Mucosa of descending colon (tissue), 3 donors: ENCODE results near the gene POLR2L. TPM values are rescaled to one million over a fixed set of nuclear protein-coding genes. Genes with fewer than 3 reads are reported as not detected.

Experiments used
- ATAC-seq: fragments of 200-7000 bp; cut with Tn5 transposase; one replicate; pipeline ENCODE4 v1.9.1; 2020; ENCODE audit warnings: mild to moderate bottlenecking, moderate library complexity
- DNase-seq, 3 donors: peaks; one replicate each; pipeline ENCODE4 v3.0.0-alpha.2; 2020
- H3K36me3 ChIP-seq: fragments of 200-600 bp; one replicate; pipeline ENCODE4 v1.8.0; 2021; ENCODE audit warnings: low read depth, mild to moderate bottlenecking
- H3K4me1 ChIP-seq: fragments of 200-600 bp; one replicate; pipeline ENCODE4 v1.8.0; 2021; ENCODE audit warnings: low read depth, mild to moderate bottlenecking
- H3K4me3 ChIP-seq: fragments of 200-600 bp; one replicate; pipeline ENCODE4 v1.8.0; 2021; ENCODE audit warnings: mild to moderate bottlenecking
- H3K9me3 ChIP-seq: fragments of 200-600 bp; one replicate; pipeline ENCODE4 v1.8.0; 2021; ENCODE audit warnings: mild to moderate bottlenecking
- CTCF ChIP-seq: fragments of 200-600 bp; IDR thresholded peaks from one replicate; pipeline ENCODE4 v1.8.0; 2022; ENCODE audit warnings: antibody characterized with exemption, mild to moderate bottlenecking
- intact Hi-C, 2 donors: fragments of 100-400 bp; cut with DNase I in 1 of 2; cut with micrococcal nuclease in 1 of 2; formaldehyde crosslinking; loops; one replicate each; pipeline versions ENCODE4 v1.11.0 to v1.11.1; 2022; cut with DNase I, micrococcal nuclease
- total RNA-seq, 3 donors: library from RNA; stranded (reverse); fragmentation: NEBNext Ultra II Directional in 2 of 3; extraction: Animal tissue kit (Norgen Biotek cat#: 25700) in 2 of 3; gene quantifications; one replicate each; pipeline versions ENCODE4 v1.2.1 to v1.2.4, GENCODE V29; 2021 to 2023
- donor health status: DM: no; HTN: no; CAD: no; lungs with moderate emphysema.
- donor health status: DM: no; HTN: no; CAD: no.
- donor health status: DM: no; HTN: yes; CAD: no.

The POLR2L gene
- total RNA-seq, 3 donors from 2014 or later = 67.1 to 86.8 (median 82.1) TPM

GRCh38 chr11:864898-865297 is 22.6 kb upstream of the POLR2L start:
- no peak for ATAC-seq
- TF ChIP-seq CTCF = no peak
- no peak for DNase-seq
- no peaks in the 10 kb centered on the region for H3K9me3 ChIP-seq
- no peak overlapping the region for H3K4me3 ChIP-seq
- peaks cover under 1% of the 10 kb centered on the region for H3K4me1 ChIP-seq
- H3K36me3 ChIP-seq = no peaks in the 10 kb centered on the region
- intact Hi-C loops = no loop called here

- TF ChIP-seq CTCF = no peak
- DNase-seq (no peak), ATAC-seq (peak; percentile 1)
- intact Hi-C loops = no loop called here
- Histone ChIP-seq H3K36me3 (no peaks in the 10 kb centered on the region), H3K4me1 (peaks cover 7% of the 10 kb centered on the region), H3K9me3 (no peaks in the 10 kb centered on the region), H3K4me3 (no peak overlapping the region)
Observed at GRCh38 chr11:863910-864827, 21.8 kb upstream of the POLR2L start.

GRCh38 chr11:863023-863909 is 20.9 kb upstream of the POLR2L start:
- ATAC-seq (no peak), DNase-seq (no peak)
- Histone ChIP-seq H3K4me3 (no peak overlapping the region), H3K9me3 (no peaks in the 10 kb centered on the region), H3K4me1 (peaks cover 7% of the 10 kb centered on the region), H3K36me3 (no peaks in the 10 kb centered on the region)
- intact Hi-C loops = no loop called here
- no peak for TF ChIP-seq CTCF

GRCh38 chr11:862696-863022 is 20.3 kb upstream of the POLR2L start:
- TF ChIP-seq CTCF = no peak
- ATAC-seq (no peak), DNase-seq (no peak)
- intact Hi-C loops = no loop called here
- Histone ChIP-seq H3K4me3 (no peak overlapping the region), H3K36me3 (no peaks in the 10 kb centered on the region), H3K4me1 (peaks cover 7% of the 10 kb centered on the region), H3K9me3 (no peaks in the 10 kb centered on the region)

GRCh38 chr11:862081-862661 is 19.8 kb upstream of the POLR2L start:
- peaks cover 7% of the 10 kb centered on the region for H3K4me1 ChIP-seq
- no peak overlapping the region for H3K4me3 ChIP-seq
- intact Hi-C loops = no loop called here
- H3K36me3 ChIP-seq = no peaks in the 10 kb centered on the region
- H3K9me3 ChIP-seq = no peaks in the 10 kb centered on the region
- DNase-seq (peak in 2 of 3 donors; percentile 64 to 70), ATAC-seq (peak; percentile 28)
- no peak for TF ChIP-seq CTCF
